Thyroid gland (tissue), 4 donors: ENCODE results near the gene NUFIP1.

Experiments
- CTCF ChIP-seq, 6 experiments: fragments of 200-600 bp in 3 of 6; fragments of 450-650 bp in 3 of 6; sonication (generic) in 3 of 6; IDR thresholded peaks; one replicate each; pipeline ENCODE4 v1.5.1; 2016 to 2019; ENCODE audit warnings: antibody characterized with exemption in 6 of 6, mild to moderate bottlenecking in 2 of 6, inconsistent platforms in 1 of 6, moderate library complexity in 1 of 6
- POLR2A ChIP-seq, 2 donors: fragments of 450-650 bp; IDR thresholded peaks; one replicate each; pipeline ENCODE4 v1.6.1; 2017; ENCODE audit warnings: antibody characterized with exemption in 2 of 2, mild to moderate bottlenecking in 2 of 2, moderate library complexity in 1 of 2

DNA sequence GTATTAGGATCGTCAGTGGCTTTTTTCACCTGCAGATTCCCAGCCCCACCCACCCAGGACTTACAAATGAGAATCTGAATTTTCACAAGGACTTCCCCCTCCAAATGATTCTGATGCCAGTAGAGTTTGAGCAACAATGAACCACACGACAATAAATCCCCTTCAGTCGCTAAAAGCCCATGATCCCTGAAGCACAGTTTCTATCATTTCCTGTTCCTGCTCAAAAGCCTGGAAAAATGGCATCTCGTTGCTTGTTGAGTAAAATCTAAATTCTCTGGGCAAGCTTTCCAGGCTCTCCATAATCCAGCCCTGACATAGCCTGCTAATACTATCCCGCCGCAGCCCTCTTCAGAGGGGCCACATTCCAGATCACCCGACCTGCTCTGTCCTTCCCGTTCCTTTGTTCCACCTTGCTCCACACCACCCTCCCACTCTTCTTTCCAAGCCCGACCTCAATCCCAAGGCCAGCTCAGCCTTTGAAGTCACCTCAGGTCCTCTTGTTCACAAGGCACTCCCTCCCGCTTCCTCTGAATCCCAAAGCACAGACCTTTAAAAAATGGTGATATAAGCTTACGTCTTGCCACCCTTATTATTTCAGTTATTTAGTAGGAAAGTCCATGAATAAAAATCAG lies 67.9 kb downstream of the NUFIP1 start:
- TF ChIP-seq CTCF (IDR thresholded peaks at IDR 0.05) = no peak
- TF ChIP-seq POLR2A (IDR thresholded peaks at IDR 0.05) = no peak
